Lower leg skin (tissue), 3 donors: ENCODE data around the gene NACC2.

ENCODE experiments used
- POLR2A ChIP-seq, 2 donors: fragments of 450-650 bp; IDR thresholded peaks; one replicate each; pipeline ENCODE4 v1.6.1; 2016 to 2017; ENCODE audit warnings: antibody characterized with exemption in 2 of 2, mild to moderate bottlenecking in 1 of 2, moderate library complexity in 1 of 2
- TF ChIP-seq, protein P1 (sequence below), 3 donors: fragments of 450-650 bp; IDR thresholded peaks; one replicate each; pipeline ENCODE4 v1.5.1; 2016; ENCODE audit warnings: antibody characterized with exemption in 3 of 3, mild to moderate bottlenecking in 3 of 3, moderate library complexity in 2 of 3

- TF ChIP-seq, protein P1, sequence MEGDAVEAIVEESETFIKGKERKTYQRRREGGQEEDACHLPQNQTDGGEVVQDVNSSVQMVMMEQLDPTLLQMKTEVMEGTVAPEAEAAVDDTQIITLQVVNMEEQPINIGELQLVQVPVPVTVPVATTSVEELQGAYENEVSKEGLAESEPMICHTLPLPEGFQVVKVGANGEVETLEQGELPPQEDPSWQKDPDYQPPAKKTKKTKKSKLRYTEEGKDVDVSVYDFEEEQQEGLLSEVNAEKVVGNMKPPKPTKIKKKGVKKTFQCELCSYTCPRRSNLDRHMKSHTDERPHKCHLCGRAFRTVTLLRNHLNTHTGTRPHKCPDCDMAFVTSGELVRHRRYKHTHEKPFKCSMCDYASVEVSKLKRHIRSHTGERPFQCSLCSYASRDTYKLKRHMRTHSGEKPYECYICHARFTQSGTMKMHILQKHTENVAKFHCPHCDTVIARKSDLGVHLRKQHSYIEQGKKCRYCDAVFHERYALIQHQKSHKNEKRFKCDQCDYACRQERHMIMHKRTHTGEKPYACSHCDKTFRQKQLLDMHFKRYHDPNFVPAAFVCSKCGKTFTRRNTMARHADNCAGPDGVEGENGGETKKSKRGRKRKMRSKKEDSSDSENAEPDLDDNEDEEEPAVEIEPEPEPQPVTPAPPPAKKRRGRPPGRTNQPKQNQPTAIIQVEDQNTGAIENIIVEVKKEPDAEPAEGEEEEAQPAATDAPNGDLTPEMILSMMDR (IDR thresholded peaks at IDR 0.05), result no peak
- no peak for TF ChIP-seq POLR2A (IDR thresholded peaks at IDR 0.05)
These were observed 22.3 kb upstream of the NACC2 start for GRCh38 chr9:136117291-136117915.
